Measurements from ENCODE around the gene APOB. TPM values are rescaled to one million over a fixed set of nuclear protein-coding genes. Genes with fewer than 3 reads are reported as not detected.

APOB gene
- total and polyA plus RNA-seq, 9 donors, result 0.13 to 4.8 (median 1.3) TPM

DNA sequence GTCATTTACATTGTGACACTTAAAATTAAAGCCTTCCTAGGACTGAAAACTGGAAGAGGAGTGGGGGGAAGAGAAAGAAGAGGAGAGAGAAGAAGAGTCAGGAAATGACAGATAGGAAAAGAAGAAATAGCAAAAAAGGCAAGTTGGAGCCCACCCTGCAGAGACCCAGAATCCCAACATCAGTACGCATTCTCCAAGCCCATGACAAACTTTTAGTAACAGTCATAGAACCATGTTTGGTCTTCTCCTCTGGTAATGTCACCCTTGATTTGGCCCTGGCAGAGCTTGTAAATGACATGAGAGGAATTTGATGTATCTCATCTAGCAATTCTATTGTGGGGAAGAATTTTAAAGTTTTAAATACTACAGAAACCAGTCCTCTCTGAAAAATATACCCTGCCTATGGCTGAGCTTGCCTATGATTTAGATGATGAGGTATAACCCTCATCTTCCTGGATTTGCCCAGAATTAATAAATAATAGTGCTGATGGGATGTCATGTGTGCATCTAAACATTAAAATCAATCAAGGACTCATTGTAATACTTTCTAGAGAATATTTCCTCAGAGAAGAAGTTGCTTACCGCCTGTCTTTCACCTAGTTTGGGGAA, 40.2 kb downstream of the APOB start:
- TF ChIP-seq EP300 (IDR thresholded peaks at IDR 0.05), result no peak
- no peak for TF ChIP-seq POLR2A (IDR thresholded peaks at IDR 0.05)
- TF ChIP-seq, protein P1, sequence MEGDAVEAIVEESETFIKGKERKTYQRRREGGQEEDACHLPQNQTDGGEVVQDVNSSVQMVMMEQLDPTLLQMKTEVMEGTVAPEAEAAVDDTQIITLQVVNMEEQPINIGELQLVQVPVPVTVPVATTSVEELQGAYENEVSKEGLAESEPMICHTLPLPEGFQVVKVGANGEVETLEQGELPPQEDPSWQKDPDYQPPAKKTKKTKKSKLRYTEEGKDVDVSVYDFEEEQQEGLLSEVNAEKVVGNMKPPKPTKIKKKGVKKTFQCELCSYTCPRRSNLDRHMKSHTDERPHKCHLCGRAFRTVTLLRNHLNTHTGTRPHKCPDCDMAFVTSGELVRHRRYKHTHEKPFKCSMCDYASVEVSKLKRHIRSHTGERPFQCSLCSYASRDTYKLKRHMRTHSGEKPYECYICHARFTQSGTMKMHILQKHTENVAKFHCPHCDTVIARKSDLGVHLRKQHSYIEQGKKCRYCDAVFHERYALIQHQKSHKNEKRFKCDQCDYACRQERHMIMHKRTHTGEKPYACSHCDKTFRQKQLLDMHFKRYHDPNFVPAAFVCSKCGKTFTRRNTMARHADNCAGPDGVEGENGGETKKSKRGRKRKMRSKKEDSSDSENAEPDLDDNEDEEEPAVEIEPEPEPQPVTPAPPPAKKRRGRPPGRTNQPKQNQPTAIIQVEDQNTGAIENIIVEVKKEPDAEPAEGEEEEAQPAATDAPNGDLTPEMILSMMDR (IDR thresholded peaks at IDR 0.05), result no peak
- intact Hi-C loops (cut with DNase I), result no loop called here
- 86 to 95% (median 92%) methylated on average over 2 of the region's 2 CpGs for WGBS, 3 donors
- Histone ChIP-seq H3K36me3 (no peaks in the 10 kb centered on the region), H3K4me3 (no peak overlapping the region), H3K27ac (no peak overlapping the region), H3K27me3 (no peaks in the 10 kb centered on the region), H3K4me1 (ENCODE audit: insufficient read depth) (no peaks in the 10 kb centered on the region), H3K9me3 (no peaks in the 10 kb centered on the region)
- DNase-seq, result no peak

DNA sequence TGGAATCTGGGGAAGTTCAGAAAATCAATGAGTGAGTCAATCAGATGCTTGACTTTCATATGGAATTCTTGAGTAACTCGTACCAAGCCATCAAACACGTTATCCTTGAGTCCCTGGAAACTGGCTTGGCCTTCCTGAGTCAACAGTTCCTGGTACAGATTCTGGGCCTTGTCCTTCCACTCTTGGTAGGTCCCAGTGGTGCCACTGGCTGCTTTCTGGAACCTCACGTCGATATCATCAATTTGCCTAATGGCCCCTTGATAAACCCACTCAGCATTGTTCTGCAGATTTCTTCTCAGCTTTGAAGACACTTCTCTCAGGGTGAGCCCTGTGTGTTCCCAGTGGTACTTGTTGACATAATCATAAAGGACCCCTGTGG, 41.1 kb downstream of the APOB start:
- 73 to 83% (median 77%) methylated on average over 4 of the region's 4 CpGs for WGBS, 3 donors
- H3K36me3 ChIP-seq, result no peaks in the 10 kb centered on the region
- H3K27ac ChIP-seq, result no peak overlapping the region
- TF ChIP-seq POLR2A (IDR thresholded peaks at IDR 0.05) (no peak), EP300 (IDR thresholded peaks at IDR 0.05) (no peak)
- TF ChIP-seq, protein P1 (IDR thresholded peaks at IDR 0.05), result no peak
- no peaks in the 10 kb centered on the region for H3K4me1 ChIP-seq (ENCODE audit: insufficient read depth)
- H3K9me3 ChIP-seq, result no peaks in the 10 kb centered on the region
- H3K4me3 ChIP-seq, result no peak overlapping the region
- no peak for DNase-seq
- H3K27me3 ChIP-seq, result no peaks in the 10 kb centered on the region
- intact Hi-C loops (cut with DNase I), result no loop called here

DNA sequence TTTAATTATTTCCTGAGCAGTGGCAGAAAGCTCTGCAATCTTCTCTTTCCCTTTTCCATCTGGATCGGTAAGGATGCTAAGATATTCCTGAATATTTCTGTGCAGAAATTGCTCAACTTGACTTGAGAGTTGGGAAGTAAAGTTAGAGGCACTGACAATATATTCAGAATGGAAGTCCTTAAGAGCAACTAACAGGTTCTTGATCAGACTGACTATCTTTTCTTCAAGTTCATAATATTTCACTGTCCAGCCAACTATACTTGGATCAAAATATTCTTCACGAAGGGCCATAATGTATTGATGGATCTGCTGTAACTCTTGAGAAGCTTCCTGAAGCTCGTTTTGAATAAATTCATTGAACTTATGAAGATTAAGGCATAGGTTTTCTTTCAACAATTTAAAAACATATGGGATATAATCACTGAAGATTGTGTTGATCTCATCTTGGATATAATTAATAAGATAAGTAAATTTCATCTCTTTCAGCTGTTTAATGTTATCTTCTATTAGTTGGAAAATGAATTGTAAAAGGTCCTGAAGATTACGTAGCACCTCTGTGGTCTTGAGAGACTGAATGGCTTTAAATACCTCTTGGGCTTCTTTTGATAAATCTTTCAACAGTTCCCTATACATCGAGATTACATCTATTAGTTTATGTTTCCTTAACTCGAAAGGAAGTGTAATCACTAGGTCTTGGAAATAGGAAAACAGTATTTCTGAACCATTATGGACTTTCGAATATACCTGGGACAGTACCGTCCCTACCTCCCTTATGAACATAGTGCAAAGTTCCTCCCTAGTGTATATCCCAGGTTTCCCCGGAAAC, 41.7 kb downstream of the APOB start:
- H3K4me1 ChIP-seq (ENCODE audit: insufficient read depth), result no peaks in the 10 kb centered on the region
- TF ChIP-seq, protein P1 (IDR thresholded peaks at IDR 0.05), result no peak
- TF ChIP-seq EP300 (IDR thresholded peaks at IDR 0.05) (no peak), POLR2A (IDR thresholded peaks at IDR 0.05) (no peak)
- DNase-seq, result no peak
- 85 to 91% (median 85%) methylated on average over 9 of the region's 9 CpGs for WGBS, 3 donors
- H3K27me3 ChIP-seq, result no peaks in the 10 kb centered on the region
- no peaks in the 10 kb centered on the region for H3K9me3 ChIP-seq
- no peak overlapping the region for H3K27ac ChIP-seq
- no peak overlapping the region for H3K4me3 ChIP-seq
- intact Hi-C loops (cut with DNase I), result no loop called here
- H3K36me3 ChIP-seq, result no peaks in the 10 kb centered on the region

DNA sequence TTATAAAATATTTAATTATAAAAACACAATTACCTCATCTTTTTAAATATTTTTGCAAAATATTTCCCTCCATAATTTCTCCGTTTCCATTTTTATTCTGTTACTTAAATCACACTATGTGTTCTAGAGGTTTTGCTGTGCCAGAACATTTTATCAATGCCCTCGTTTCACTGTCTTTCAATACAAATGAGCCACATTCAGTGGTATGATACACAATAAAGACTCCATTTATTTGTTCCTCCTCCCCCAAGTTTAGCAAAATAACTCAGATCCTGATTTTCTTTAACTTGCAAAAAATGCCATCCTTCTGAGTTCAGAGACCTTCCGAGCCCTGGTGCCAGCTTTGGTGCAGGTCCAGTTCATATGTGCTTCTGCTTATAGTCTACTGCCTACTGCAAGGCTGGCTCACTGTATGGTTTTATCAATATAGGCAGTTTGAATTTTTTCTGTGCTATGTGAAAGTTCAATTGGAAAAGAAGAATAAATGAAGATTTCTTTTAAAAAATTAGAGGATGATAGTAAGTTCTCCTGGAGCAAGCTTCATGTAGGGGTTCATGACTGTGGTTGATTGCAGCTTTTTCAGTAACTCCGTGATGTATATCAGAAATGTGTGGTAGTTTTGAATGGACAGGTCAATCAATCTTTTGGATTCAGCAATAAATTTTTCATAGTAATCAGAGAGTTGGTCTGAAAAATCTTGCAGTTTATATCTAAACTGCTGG, 42.5 kb downstream of the APOB start:
- H3K27me3 ChIP-seq, result no peaks in the 10 kb centered on the region
- no peaks in the 10 kb centered on the region for H3K9me3 ChIP-seq
- H3K36me3 ChIP-seq, result no peaks in the 10 kb centered on the region
- TF ChIP-seq EP300 (IDR thresholded peaks at IDR 0.05) (no peak), POLR2A (IDR thresholded peaks at IDR 0.05) (no peak)
- TF ChIP-seq, protein P1 (IDR thresholded peaks at IDR 0.05), result no peak
- H3K27ac ChIP-seq, result no peak overlapping the region
- WGBS, 3 donors, result 84 to 89% (median 84%) methylated on average over 4 of the region's 4 CpGs
- no peak for DNase-seq
- H3K4me1 ChIP-seq (ENCODE audit: insufficient read depth), result no peaks in the 10 kb centered on the region
- intact Hi-C loops (cut with DNase I), result no loop called here
- no peak overlapping the region for H3K4me3 ChIP-seq
